GM18951 (cell line): ENCODE data around the gene ZKSCAN7.

Experiments used
- POLR2A ChIP-seq: IDR thresholded peaks from 4 replicates; pipeline ENCODE4 v1.6.1; 2011; ENCODE audit warnings: mild to moderate bottlenecking; ENCODE audit not compliant: insufficient read length, insufficient read depth; ENCODE audit errors: extremely low read depth
- in situ Hi-C: fragments of 300-500 bp; cut with MboI; formaldehyde crosslinking; loops from one replicate; pipeline ENCODE4 v1.12.0; 2022; ENCODE audit warnings: low sequenced_read_pairs, mixed read lengths, inconsistent platforms; ENCODE audit not compliant: unreplicated experiment

Gene ZKSCAN7

DNA sequence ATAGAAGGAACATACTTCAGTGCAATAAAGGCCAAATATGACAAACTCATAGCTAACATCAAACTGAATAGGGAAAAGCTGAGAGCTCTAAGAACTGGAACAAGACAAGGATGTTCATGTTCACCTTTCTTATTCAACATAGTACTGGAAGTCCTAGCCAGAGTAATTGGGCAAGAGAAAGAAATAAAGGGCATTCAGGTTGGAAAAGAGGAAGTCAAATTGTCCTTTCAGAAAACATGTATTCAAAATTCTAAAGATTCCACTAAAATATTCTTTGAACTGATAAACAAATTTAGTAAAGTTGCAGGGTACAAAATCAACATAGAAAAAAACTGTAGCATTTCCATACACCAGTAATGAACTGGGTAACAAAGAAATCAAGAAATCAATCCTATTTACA, 57.7 kb downstream of the ZKSCAN7 start:
- no peak for TF ChIP-seq POLR2A
- in situ Hi-C loops, result no loop called here
